Effector CD8-positive, alpha-beta T cell (primary cell): ENCODE results near the gene PCDHGB3.
"Not testable (repeated sequence)": the region's sequence is repeated elsewhere in the genome, so short reads cannot be mapped to it uniquely, and the experiment has no call there.

Experiments used
- DNase-seq: peaks from one replicate; lab custom pipeline; 2025; lab: John Stamatoyannopoulos, UW
- total RNA-seq, 4 experiments: gene quantifications; one replicate each; lab custom pipeline; 2026; lab: John Stamatoyannopoulos, UW

PCDHGB3 gene
- total RNA-seq, result 0.10 to 2.7 (median 0.19) reads per million in 4 experiments

- DNase-seq, result no peak
Observed at GRCh38 chr5:141369994-141370848, at the start of gene PCDHGB3. PCDHGB3 (plus strand) TSS chr5:141370242; CDS start chr5:141370395, 153 bp downstream.

DNA sequence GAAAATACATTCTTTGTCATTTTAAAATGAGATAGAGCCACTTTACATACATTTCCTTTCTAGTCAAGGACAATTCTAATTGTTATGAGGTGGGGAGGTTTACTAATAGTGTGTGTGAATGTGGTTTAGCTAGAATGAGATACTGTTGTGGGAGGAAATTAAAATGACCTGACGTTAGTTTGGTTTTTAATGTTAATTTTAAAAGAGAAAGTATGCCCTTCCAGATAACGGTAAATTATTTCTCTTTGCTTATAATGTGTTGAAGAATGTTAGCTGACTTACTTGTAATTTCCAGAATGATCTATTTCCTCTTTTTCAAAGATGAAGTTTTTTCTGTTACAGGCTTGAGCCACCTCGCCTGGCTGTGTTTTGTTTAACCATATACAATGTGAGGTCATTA, 47.8 kb upstream of the PCDHGB3 start:
- DNase-seq, result no peak

DNA sequence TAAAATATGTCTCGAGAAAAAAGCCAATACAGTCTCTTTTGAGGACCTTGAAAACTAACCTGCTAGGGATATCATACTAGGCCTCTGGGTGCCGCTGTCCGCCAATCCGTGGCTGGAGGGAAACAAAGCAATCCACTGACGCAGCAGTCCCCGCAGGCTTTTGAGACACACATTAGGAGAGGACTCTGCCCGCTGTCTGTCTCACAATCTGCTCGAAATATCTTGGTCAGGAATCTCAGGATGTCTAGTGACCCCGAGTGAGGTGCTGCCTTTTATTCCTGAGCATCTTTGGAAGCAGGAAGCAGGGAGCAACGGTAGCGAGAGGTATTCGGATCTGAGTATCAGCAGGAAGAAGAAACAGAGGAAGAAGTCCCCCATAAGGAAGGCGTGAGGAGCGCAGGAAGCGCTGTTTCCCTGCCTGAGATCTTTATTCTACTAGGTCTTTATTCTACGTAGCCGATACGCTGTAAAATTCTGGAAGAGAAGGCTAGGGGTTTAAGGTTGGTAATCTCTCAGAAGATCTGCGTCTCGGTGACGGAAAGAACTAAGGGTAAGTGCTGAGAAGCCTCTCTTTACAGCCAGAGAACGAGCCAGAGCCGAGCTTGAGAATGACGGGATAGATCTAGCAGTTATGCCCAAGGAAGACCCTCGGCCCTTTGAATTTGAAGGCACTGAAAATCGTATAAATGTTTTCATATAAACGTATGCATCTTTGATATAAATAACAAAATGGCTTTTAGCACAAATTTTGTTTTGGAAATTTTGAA, 43.8 kb upstream of the PCDHGB3 start:
- DNase-seq, result peak; percentile 52

- DNase-seq, result no peak
Observed at GRCh38 chr5:141328231-141328630, 41.8 kb upstream of the PCDHGB3 start.

DNA sequence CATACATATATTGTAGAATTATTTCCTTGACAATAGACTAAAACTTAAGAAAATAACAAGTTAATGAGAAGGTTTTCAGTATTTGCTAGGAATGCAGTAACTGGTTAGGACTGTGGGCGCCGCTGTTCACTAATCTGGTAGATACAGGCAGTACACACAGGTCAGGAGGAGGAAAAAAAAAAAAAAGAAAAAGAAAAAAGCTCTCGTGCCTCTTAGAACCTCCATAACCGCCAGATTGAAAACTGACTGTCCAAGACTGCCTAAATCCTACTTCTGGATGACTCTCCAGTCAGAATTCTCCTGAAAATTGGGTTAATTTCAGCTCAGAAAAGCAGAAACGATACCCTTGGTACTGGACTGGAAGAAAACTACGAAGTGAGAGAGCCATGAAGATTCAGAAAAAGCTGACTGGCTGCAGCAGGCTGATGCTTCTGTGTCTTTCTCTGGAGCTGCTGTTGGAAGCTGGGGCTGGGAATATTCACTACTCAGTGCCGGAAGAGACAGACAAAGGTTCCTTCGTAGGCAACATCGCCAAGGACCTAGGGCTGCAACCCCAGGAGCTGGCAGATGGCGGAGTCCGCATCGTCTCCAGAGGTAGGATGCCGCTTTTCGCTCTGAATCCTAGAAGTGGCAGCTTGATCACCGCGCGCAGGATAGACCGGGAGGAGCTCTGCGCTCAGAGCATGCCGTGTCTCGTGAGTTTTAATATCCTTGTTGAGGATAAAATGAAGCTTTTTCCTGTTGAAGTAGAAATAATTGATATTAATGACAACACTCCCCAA, 39.6 kb upstream of the PCDHGB3 start, which contains the start of gene PCDHGA1:
Gene PCDHGA1 (plus strand): TSS at position 216 of the 782 bp plus-strand sequence.
- DNase-seq, result no peak

DNA sequence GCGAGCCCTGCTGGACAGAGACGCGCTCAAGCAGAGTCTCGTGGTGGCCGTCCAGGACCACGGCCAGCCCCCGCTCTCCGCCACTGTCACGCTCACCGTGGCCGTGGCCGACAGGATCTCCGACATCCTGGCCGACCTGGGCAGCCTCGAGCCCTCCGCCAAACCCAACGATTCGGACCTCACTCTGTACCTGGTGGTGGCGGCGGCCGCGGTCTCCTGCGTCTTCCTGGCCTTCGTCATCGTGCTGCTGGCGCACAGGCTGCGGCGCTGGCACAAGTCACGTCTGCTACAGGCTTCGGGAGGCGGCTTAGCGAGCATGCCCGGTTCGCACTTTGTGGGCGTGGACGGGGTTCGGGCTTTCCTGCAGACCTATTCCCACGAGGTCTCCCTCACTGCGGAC, 37.5 kb upstream of the PCDHGB3 start:
- DNase-seq, result not testable (repeated sequence)

GRCh38 chr5:141338538-141339306, 31.3 kb upstream of the PCDHGB3 start, which contains the start of gene PCDHGA2:
PCDHGA2 (plus strand) TSS chr5:141338760.
- no peak for DNase-seq

DNA sequence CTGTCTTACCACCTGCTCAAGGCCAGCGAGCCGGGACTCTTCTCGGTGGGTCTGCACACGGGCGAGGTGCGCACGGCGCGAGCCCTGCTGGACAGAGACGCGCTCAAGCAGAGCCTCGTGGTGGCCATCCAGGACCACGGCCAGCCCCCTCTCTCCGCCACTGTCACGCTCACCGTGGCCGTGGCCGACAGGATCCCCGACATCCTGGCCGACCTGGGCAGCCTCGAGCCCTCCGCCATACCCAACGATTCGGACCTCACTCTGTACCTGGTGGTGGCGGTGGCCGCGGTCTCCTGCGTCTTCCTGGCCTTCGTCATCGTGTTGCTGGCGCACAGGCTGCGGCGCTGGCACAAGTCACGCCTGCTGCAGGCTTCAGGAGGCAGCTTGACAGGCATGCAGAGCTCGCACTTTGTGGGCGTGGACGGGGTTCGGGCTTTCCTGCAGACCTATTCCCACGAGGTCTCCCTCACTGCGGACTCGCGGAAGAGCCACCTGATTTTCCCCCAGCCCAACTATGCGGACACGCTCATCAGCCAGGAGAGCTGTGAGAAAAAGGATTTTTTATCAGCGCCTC, 29.2 kb upstream of the PCDHGB3 start:
- not testable (repeated sequence) for DNase-seq

DNA sequence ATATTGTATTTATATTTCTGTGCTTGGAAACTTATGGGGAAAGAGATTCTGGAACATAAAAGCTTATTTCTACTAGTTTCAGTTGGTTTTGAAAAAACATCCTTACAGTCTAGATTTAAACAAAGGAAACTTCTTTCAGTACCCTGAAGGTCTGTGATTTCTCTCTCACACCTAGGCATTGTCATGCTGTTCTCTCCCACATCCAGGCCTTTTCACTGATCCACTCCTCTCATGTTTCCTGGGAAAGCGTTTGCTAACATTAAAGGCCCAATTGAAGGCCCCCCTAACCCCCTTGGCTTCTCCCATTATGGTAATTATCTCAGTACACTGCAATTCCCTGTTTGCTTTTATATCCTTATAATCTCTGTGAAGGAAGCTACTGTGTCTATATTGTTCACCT, 27.3 kb upstream of the PCDHGB3 start:
- no peak for DNase-seq

DNA sequence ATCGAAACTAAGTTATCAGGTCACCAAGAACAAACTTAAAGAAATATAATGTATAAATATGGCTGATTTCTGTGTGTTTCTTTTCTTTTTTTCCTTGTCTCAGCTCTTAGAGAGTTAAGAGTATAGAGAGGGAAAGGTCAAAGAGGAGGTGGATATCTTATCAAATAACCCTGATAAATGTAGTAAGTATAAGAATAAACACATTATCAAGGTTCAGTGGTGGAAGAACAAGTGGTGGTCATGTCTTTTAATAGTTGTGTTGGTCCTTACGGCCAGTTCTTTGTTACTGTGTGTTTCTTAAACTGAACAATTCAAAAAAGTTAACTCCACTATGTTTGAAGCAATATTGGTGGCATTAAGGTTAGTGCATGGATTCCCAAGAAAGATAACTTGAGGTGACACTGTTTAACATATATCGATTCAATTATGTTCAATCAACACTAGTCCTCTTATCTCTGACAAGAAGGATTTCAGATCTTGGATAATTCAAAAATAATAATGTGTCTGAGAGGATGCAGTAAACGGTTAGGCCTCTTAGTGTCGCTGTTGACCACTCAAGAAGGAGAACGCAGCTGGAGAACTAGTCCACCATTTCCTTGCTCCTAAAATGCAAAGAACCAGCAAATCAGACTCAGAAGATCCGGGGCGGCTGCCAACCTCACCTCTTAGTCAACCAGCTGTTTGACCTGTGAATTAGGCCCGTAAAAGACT, 26.6 kb upstream of the PCDHGB3 start, which contains the start of gene PCDHGA3:
Gene PCDHGA3 (plus strand): TSS at position 588 of the 711 bp plus-strand sequence. CDS start 205 bp downstream, outside the sequence.
- no peak for DNase-seq

GRCh38 chr5:141343953-141344463, 26.0 kb upstream of the PCDHGB3 start:
- no peak for DNase-seq

GRCh38 chr5:141345327-141345726, 24.7 kb upstream of the PCDHGB3 start:
- DNase-seq, result no peak

- not testable (repeated sequence) for DNase-seq
Observed at GRCh38 chr5:141346017-141346416, 24.0 kb upstream of the PCDHGB3 start.

DNA sequence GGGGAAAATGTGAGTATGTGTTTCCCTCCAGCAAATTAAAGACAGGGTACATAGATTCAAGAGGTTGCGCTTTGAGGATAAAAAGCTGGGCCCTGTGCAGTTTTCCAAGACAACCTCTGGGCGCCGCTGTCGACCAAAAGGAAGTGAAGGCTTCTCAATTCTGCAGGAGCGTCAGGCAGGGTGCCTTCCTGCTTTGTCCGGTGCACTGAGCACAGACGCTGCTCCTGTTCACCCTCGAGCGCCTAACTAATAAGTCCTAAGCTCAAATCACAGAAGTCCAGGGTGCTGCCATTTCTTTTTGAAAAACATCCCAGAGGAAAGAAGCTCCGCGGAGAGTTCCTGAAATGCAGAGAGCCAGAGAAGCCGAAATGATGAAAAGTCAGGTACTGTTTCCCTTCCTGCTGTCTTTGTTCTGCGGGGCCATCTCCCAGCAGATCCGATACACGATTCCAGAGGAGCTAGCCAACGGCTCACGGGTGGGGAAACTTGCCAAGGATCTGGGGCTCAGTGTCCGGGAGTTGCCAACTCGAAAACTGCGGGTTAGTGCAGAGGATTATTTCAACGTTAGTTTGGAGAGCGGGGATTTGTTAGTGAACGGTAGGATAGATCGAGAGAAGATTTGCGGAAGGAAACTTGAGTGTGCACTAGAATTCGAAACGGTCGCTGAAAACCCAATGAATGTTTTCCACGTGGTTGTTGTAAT, 20.0 kb upstream of the PCDHGB3 start, which contains the start of gene PCDHGB1:
Gene PCDHGB1 (plus strand): TSS at position 183 of the 703 bp plus-strand sequence. CDS start 162 bp downstream, at position 345.
- no peak for DNase-seq

DNA sequence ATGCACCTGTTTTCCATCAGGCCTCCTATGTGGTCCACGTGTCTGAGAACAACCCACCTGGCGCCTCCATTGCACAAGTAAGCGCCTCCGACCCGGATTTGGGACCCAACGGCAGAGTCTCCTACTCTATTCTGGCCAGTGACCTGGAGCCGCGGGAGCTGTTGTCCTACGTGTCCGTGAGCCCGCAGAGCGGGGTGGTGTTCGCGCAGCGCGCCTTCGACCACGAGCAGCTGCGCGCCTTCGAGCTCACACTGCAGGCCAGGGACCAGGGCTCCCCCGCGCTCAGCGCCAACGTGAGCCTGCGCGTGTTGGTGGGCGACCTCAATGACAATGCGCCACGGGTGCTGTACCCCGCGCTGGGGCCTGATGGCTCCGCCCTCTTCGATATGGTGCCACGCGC, 18.5 kb upstream of the PCDHGB3 start:
- no peak for DNase-seq

DNA sequence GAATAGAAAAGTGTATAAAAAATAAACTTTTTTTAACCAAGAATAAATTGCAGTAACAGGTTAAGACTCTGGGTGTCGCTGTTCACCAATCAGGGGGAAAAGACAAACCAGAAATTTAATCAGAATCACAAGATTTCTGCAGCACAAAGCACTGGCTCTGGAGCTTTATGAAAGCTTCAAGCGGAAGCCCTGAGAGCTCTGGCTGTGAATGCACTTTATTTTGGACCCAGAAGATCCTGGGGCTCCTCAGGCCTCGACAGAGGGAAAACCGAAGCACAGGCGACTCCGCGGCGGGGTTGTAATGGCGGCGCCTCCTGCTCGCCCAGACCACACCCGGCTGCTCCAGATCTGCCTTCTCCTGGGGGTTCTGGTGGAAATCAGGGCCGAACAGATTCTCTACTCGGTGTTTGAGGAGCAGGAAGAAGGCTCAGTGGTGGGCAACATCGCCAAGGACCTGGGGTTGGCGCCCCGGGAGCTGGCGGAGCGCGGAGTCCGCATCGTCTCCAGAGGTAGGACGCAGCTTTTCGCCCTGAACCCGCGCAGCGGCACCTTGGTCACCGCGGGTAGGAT, 15.1 kb upstream of the PCDHGB3 start, which contains the start of gene PCDHGA4:
Gene PCDHGA4 (plus strand): TSS at position 122 of the 570 bp plus-strand sequence. CDS start 87 bp downstream, at position 209.
- no peak for DNase-seq

DNA sequence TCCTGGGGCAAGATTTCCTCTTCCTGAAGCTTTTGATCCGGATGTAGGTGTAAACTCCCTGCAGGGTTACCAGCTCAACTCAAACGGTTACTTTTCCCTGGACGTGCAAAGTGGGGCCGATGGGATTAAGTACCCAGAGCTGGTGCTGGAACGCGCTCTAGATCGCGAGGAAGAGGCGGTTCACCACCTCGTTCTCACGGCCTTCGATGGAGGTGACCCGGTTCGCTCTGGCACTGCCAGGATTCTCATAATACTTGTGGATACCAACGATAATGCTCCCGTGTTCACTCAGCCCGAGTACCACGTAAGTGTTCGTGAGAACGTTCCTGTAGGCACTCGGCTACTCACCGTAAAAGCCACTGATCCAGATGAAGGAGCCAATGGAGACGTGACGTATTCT, 14.4 kb upstream of the PCDHGB3 start:
- DNase-seq, result no peak

DNA sequence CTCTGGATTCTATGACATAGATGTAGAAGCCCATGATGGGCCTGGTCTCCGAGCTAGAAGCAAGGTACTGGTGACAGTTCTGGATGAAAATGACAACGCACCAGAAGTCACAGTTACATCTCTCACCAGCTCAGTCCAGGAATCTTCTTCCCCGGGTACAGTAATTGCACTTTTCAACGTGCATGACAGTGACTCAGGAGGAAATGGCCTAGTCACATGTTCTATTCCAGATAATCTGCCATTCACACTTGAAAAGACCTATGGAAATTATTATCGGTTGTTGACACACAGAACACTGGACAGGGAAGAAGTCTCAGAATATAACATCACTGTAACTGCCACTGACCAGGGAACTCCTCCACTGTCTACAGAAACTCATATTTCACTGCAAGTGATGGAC, 13.9 kb upstream of the PCDHGB3 start:
- no peak for DNase-seq
